Mesendoderm (in vitro differentiated cells): ENCODE results near the gene GALR2.

Experiments
- DNase-seq: peaks from one replicate; pipeline ENCODE4 v3.0.0; 2013
- H2AK5ac ChIP-seq: 2 replicates; pipeline ENCODE4 v1.6.1; 2013; ENCODE audit warnings: low read length, inconsistent platforms
- H2BK120ac ChIP-seq: 2 replicates; pipeline ENCODE4 v1.6.1; 2013; ENCODE audit warnings: low read depth, mild to moderate bottlenecking, low read length, moderate library complexity, mixed read lengths
- H2BK15ac ChIP-seq: replicated peaks from 2 replicates; pipeline ENCODE4 v1.6.1; 2013; ENCODE audit warnings: low read depth, mild to moderate bottlenecking, moderate library complexity
- H2BK5ac ChIP-seq: 2 replicates; pipeline ENCODE4 v1.6.1; 2013; ENCODE audit warnings: low read length, inconsistent platforms
- H3K18ac ChIP-seq: 2 replicates; pipeline ENCODE4 v1.6.1; 2013; ENCODE audit warnings: mild to moderate bottlenecking, low read length, mixed read lengths
- H3K23ac ChIP-seq: one replicate; pipeline ENCODE4 v1.6.1; 2013; ENCODE audit warnings: low read length
- H3K27ac ChIP-seq: 2 replicates; pipeline ENCODE4 v1.5.1; 2013; ENCODE audit warnings: low read depth, mild to moderate bottlenecking, inconsistent platforms, low read length, moderate library complexity
- H3K27me3 ChIP-seq: 2 replicates; pipeline ENCODE4 v1.6.1; 2013; ENCODE audit warnings: low read length, control low read depth, mild to moderate bottlenecking, inconsistent platforms; ENCODE audit not compliant: insufficient read depth, poor library complexity
- H3K36me3 ChIP-seq: 2 replicates; pipeline ENCODE4 v1.6.1; 2013; ENCODE audit warnings: low read length, inconsistent platforms; ENCODE audit not compliant: control insufficient read depth, insufficient read depth
- H3K4ac ChIP-seq: one replicate; pipeline ENCODE4 v1.6.1; 2013; ENCODE audit warnings: low read depth, mild to moderate bottlenecking, low read length, moderate library complexity
- H3K4me1 ChIP-seq: 2 replicates; pipeline ENCODE4 v1.6.1; 2013; ENCODE audit warnings: low read depth, low read length, inconsistent platforms; ENCODE audit not compliant: control insufficient read depth
- H3K4me2 ChIP-seq: 2 replicates; pipeline ENCODE4 v1.6.1; 2013; ENCODE audit warnings: low read length
- H3K4me3 ChIP-seq: 2 replicates; pipeline ENCODE4 v1.5.1; 2013; ENCODE audit warnings: mild to moderate bottlenecking, low read length
- H3K56ac ChIP-seq: one replicate; pipeline ENCODE4 v1.6.1; 2013; ENCODE audit warnings: low read length
- H3K79me1 ChIP-seq: 2 replicates; pipeline ENCODE4 v1.6.1; 2013; ENCODE audit warnings: low read length, inconsistent platforms
- H3K79me2 ChIP-seq: 2 replicates; pipeline ENCODE4 v1.6.1; 2013; ENCODE audit warnings: mild to moderate bottlenecking, low read length; ENCODE audit not compliant: control insufficient read depth, insufficient read depth
- H3K9ac ChIP-seq: 2 replicates; pipeline ENCODE4 v1.6.1; 2013; ENCODE audit warnings: low read length, inconsistent platforms
- H4K5ac ChIP-seq: one replicate; pipeline ENCODE4 v1.6.1; 2013; ENCODE audit warnings: low read length
- H4K8ac ChIP-seq: one replicate; pipeline ENCODE4 v1.6.1; 2013; ENCODE audit warnings: low read depth, mild to moderate bottlenecking, control low read depth, low read length, moderate library complexity
- WGBS: extraction: QIAGEN DNeasy Blood & Tissue Kit; methylation state at CpG from one replicate; pipeline ENCODE4 v1.1.7; 2013; ENCODE audit warnings: low lambda C conversion rate, missing lambda C conversion rate; ENCODE audit not compliant: insufficient coverage; ENCODE audit errors: extremely low coverage; 5-methylcytosine and 5-hydroxymethylcytosine counted together

Gene GALR2

GRCh38 chr17:76115138-76115754 is 40.7 kb downstream of the GALR2 start:
- no peak overlapping the region for H3K23ac ChIP-seq
- H3K4me1 ChIP-seq: no peaks in the 10 kb centered on the region
- H2BK120ac ChIP-seq: no peak overlapping the region
- H3K79me2 ChIP-seq: no peaks in the 10 kb centered on the region
- no peak overlapping the region for H2BK15ac ChIP-seq
- no peak overlapping the region for H4K5ac ChIP-seq
- H3K9ac ChIP-seq: no peak overlapping the region
- H3K4me2 ChIP-seq: no peak overlapping the region
- no peak overlapping the region for H3K18ac ChIP-seq
- H3K36me3 ChIP-seq: no peaks in the 10 kb centered on the region
- H3K27ac ChIP-seq: no peak overlapping the region
- no peaks in the 10 kb centered on the region for H3K27me3 ChIP-seq
- no peak overlapping the region for H3K56ac ChIP-seq
- no peak overlapping the region for H3K4ac ChIP-seq
- no CpG with 5 or more reads among the region's 7 CpGs for WGBS
- H3K79me1 ChIP-seq: no peaks in the 10 kb centered on the region
- H2AK5ac ChIP-seq: no peak overlapping the region
- no peak for DNase-seq
- no peak overlapping the region for H4K8ac ChIP-seq
- H3K4me3 ChIP-seq: no peak overlapping the region
- H2BK5ac ChIP-seq: no peak overlapping the region

GRCh38 chr17:76119409-76120371 is 45.1 kb downstream of the GALR2 start:
- Histone ChIP-seq H4K5ac (no peak overlapping the region), H3K56ac (no peak overlapping the region), H2AK5ac (no peak overlapping the region), H2BK15ac (no peak overlapping the region), H3K4ac (no peak overlapping the region), H3K9ac (no peak overlapping the region), H3K79me2 (no peaks in the 10 kb centered on the region), H4K8ac (no peak overlapping the region), H3K4me2 (no peak overlapping the region), H3K4me3 (no peak overlapping the region), H3K27ac (no peak overlapping the region), H2BK120ac (no peak overlapping the region), H3K79me1 (no peaks in the 10 kb centered on the region), H3K4me1 (no peaks in the 10 kb centered on the region), H3K27me3 (no peaks in the 10 kb centered on the region), H3K36me3 (no peaks in the 10 kb centered on the region), H3K18ac (no peak overlapping the region), H2BK5ac (no peak overlapping the region), H3K23ac (no peak overlapping the region)
- no peak for DNase-seq
- no CpG with 5 or more reads among the region's 19 CpGs for WGBS

GRCh38 chr17:76120658-76121008 is 46.1 kb downstream of the GALR2 start:
- DNase-seq: no peak
- Histone ChIP-seq H3K56ac (peak overlapping the region; percentile 0), H3K79me1 (no peaks in the 10 kb centered on the region), H4K5ac (no peak overlapping the region), H3K36me3 (no peaks in the 10 kb centered on the region), H3K4me2 (no peak overlapping the region), H3K4me1 (no peaks in the 10 kb centered on the region), H3K9ac (no peak overlapping the region), H3K23ac (no peak overlapping the region), H4K8ac (no peak overlapping the region), H3K18ac (no peak overlapping the region), H2BK5ac (no peak overlapping the region), H3K27ac (no peak overlapping the region), H3K4me3 (no peak overlapping the region), H2BK15ac (no peak overlapping the region), H3K27me3 (no peaks in the 10 kb centered on the region), H2AK5ac (no peak overlapping the region), H3K79me2 (no peaks in the 10 kb centered on the region), H2BK120ac (no peak overlapping the region), H3K4ac (no peak overlapping the region)
- WGBS: no CpG with 5 or more reads among the region's 5 CpGs

- WGBS: no CpG with 5 or more reads among the region's 42 CpGs
- peak overlapping the region; percentile 81 for H3K18ac ChIP-seq
- peak; percentile 47 for DNase-seq
These were observed 47.4 kb downstream of the GALR2 start for GRCh38 chr17:76121932-76122430.

GRCh38 chr17:76122431-76123190 is 48.0 kb downstream of the GALR2 start:
- H2BK15ac ChIP-seq: no peak overlapping the region
- H3K9ac ChIP-seq: peak overlapping the region; percentile 70
- H3K4me2 ChIP-seq: peak overlapping the region; percentile 68
- H3K4me3 ChIP-seq: no peak overlapping the region
- H4K8ac ChIP-seq: no peak overlapping the region
- no peak overlapping the region for H2AK5ac ChIP-seq
- no peak overlapping the region for H4K5ac ChIP-seq
- no peaks in the 10 kb centered on the region for H3K79me2 ChIP-seq
- H3K27ac ChIP-seq: no peak overlapping the region
- H2BK5ac ChIP-seq: no peak overlapping the region
- H3K4me1 ChIP-seq: no peaks in the 10 kb centered on the region
- no peak overlapping the region for H3K23ac ChIP-seq
- no peaks in the 10 kb centered on the region for H3K27me3 ChIP-seq
- H3K79me1 ChIP-seq: no peaks in the 10 kb centered on the region
- no peaks in the 10 kb centered on the region for H3K36me3 ChIP-seq
- DNase-seq: no peak
- peak overlapping the region; percentile 56 for H3K4ac ChIP-seq
- H2BK120ac ChIP-seq: peak overlapping the region; percentile 1
- peak overlapping the region; percentile 81 for H3K18ac ChIP-seq
- no CpG with 5 or more reads among the region's 24 CpGs for WGBS
- H3K56ac ChIP-seq: peak overlapping the region; percentile 91

More at GRCh38 chr17:76121932-76122430, 47.4 kb downstream of the GALR2 start:
- Histone ChIP-seq H3K4me3 (no peak overlapping the region), H3K9ac (peak overlapping the region; percentile 70), H3K36me3 (no peaks in the 10 kb centered on the region), H2BK120ac (peak overlapping the region; percentile 1), H3K27ac (no peak overlapping the region), H3K23ac (no peak overlapping the region), H2BK15ac (no peak overlapping the region), H3K79me2 (no peaks in the 10 kb centered on the region), H3K4me2 (peak overlapping the region; percentile 68), H3K4me1 (no peaks in the 10 kb centered on the region), H4K5ac (no peak overlapping the region), H3K79me1 (no peaks in the 10 kb centered on the region), H4K8ac (peak overlapping the region; percentile 78), H3K27me3 (no peaks in the 10 kb centered on the region), H3K4ac (peak overlapping the region; percentile 56), H3K56ac (peak overlapping the region; percentile 91), H2AK5ac (no peak overlapping the region), H2BK5ac (no peak overlapping the region)
